IMR-90 (cell line): ENCODE results near the gene PCDHGA2. TPM values are rescaled to one million over a fixed set of nuclear protein-coding genes. Genes with fewer than 3 reads are reported as not detected.

Experiments used
- polyA plus RNA-seq, 3 experiments: library from polyadenylated mRNA; depleted of rRNA; stranded (reverse); fragments of >200 nt; gene quantifications; 2 replicates each; pipeline ENCODE4 v1.2.3, GENCODE V29; 2012; ENCODE audit warnings: low replicate concordance in 1 of 3
- total RNA-seq: library from RNA; depleted of rRNA; stranded (reverse); fragments of >200 nt; gene quantifications from 2 replicates; pipeline ENCODE4 v1.2.3, GENCODE V29; 2012; rRNA removed

The PCDHGA2 gene
- total and polyA plus RNA-seq, 2 of the 4 experiments (the other 2 are of a cell fraction): 3.4 to 3.6 TPM

Other genes starting within 250 kb of the PCDHGA2 start
Only the 30 nearest of the 38 such genes appear.
- under 0.01 and 0.18 TPM in 2 replicates for gene PCDHB9, start 151.6 kb upstream of the PCDHGA2 start, total RNA-seq
- 0.10 and 0.24 TPM in 2 replicates for gene PCDHB9, start 151.6 kb upstream of the PCDHGA2 start, polyA plus RNA-seq (2012; rRNA removed)
- under 0.01 and 0.18 TPM in 2 replicates for gene PCDHB10, start 146.4 kb upstream of the PCDHGA2 start, total RNA-seq
- 0.19 and 0.22 TPM in 2 replicates for gene PCDHB10, start 146.4 kb upstream of the PCDHGA2 start, polyA plus RNA-seq (2012; rRNA removed)
- under 0.01 TPM in 2 replicates for gene PCDHB11, start 139.1 kb upstream of the PCDHGA2 start, total RNA-seq
- gene PCDHB11, start 139.1 kb upstream of the PCDHGA2 start, polyA plus RNA-seq (2012; rRNA removed): 0.05 TPM in 1 of 2 replicates, not detected in the other
- under 0.01 and 0.18 TPM in 2 replicates for gene PCDHB12, start 130.0 kb upstream of the PCDHGA2 start, total RNA-seq
- 0.09 and 0.13 TPM in 2 replicates for gene PCDHB12, start 130.0 kb upstream of the PCDHGA2 start, polyA plus RNA-seq (2012; rRNA removed)
- gene PCDHB13, start 124.8 kb upstream of the PCDHGA2 start, total RNA-seq: 0.18 and 0.28 TPM in 2 replicates
- gene PCDHB13, start 124.8 kb upstream of the PCDHGA2 start, polyA plus RNA-seq (2012; rRNA removed): 0.26 and 0.27 TPM in 2 replicates
- gene PCDHB14, start 115.4 kb upstream of the PCDHGA2 start, total RNA-seq: 0.18 and 0.28 TPM in 2 replicates
- 0.36 and 0.39 TPM in 2 replicates for gene PCDHB14, start 115.4 kb upstream of the PCDHGA2 start, polyA plus RNA-seq (2012; rRNA removed)
- 0.18 and 0.28 TPM in 2 replicates for gene PCDHB15, start 93.4 kb upstream of the PCDHGA2 start, total RNA-seq
- 0.14 and 0.17 TPM in 2 replicates for gene PCDHB15, start 93.4 kb upstream of the PCDHGA2 start, polyA plus RNA-seq (2012; rRNA removed)
- gene SLC25A2, start 34.7 kb upstream of the PCDHGA2 start, total RNA-seq: 0.28 TPM in 1 of 2 replicates, not detected in the other
- gene SLC25A2, start 34.7 kb upstream of the PCDHGA2 start, polyA plus RNA-seq (2012; rRNA removed): not detected in 2 replicates
- gene TAF7, start 18.0 kb upstream of the PCDHGA2 start, total RNA-seq: 51.8 and 100 TPM in 2 replicates
- gene TAF7, start 18.0 kb upstream of the PCDHGA2 start, polyA plus RNA-seq (2012; rRNA removed): 38.4 and 45.7 TPM in 2 replicates
- gene PCDHGA1, start 8.2 kb upstream of the PCDHGA2 start, total RNA-seq: 0.83 and 0.90 TPM in 2 replicates
- 0.86 and 0.92 TPM in 2 replicates for gene PCDHGA1, start 8.2 kb upstream of the PCDHGA2 start, polyA plus RNA-seq (2012; rRNA removed)
- gene PCDHGA3, start 5.1 kb downstream of the PCDHGA2 start, total RNA-seq: 1.4 and 1.7 TPM in 2 replicates
- gene PCDHGA3, start 5.1 kb downstream of the PCDHGA2 start, polyA plus RNA-seq (2012; rRNA removed): 1.6 and 1.8 TPM in 2 replicates
- gene PCDHGB1, start 11.3 kb downstream of the PCDHGA2 start, total RNA-seq: 3.3 and 3.6 TPM in 2 replicates
- 1.9 TPM in 2 replicates for gene PCDHGB1, start 11.3 kb downstream of the PCDHGA2 start, polyA plus RNA-seq (2012; rRNA removed)
- gene PCDHGA4, start 16.3 kb downstream of the PCDHGA2 start, total RNA-seq: 5.0 and 5.4 TPM in 2 replicates
- 3.0 and 3.5 TPM in 2 replicates for gene PCDHGA4, start 16.3 kb downstream of the PCDHGA2 start, polyA plus RNA-seq (2012; rRNA removed)
- gene PCDHGB2, start 21.2 kb downstream of the PCDHGA2 start, total RNA-seq: 2.8 and 3.0 TPM in 2 replicates
- 2.4 and 2.6 TPM in 2 replicates for gene PCDHGB2, start 21.2 kb downstream of the PCDHGA2 start, polyA plus RNA-seq (2012; rRNA removed)
- gene PCDHGA5, start 25.4 kb downstream of the PCDHGA2 start, total RNA-seq: 1.7 and 2.0 TPM in 2 replicates
- 1.3 and 1.4 TPM in 2 replicates for gene PCDHGA5, start 25.4 kb downstream of the PCDHGA2 start, polyA plus RNA-seq (2012; rRNA removed)
- 5.9 and 6.7 TPM in 2 replicates for gene PCDHGB3, start 31.5 kb downstream of the PCDHGA2 start, total RNA-seq
- 3.3 and 3.4 TPM in 2 replicates for gene PCDHGB3, start 31.5 kb downstream of the PCDHGA2 start, polyA plus RNA-seq (2012; rRNA removed)
- gene PCDHGA6, start 35.1 kb downstream of the PCDHGA2 start, total RNA-seq: 4.1 and 4.2 TPM in 2 replicates
- gene PCDHGA6, start 35.1 kb downstream of the PCDHGA2 start, polyA plus RNA-seq (2012; rRNA removed): 4.7 TPM in 2 replicates
- 3.3 and 3.4 TPM in 2 replicates for gene PCDHGA7, start 44.0 kb downstream of the PCDHGA2 start, total RNA-seq
- 3.1 and 3.2 TPM in 2 replicates for gene PCDHGA7, start 44.0 kb downstream of the PCDHGA2 start, polyA plus RNA-seq (2012; rRNA removed)
- gene PCDHGB4, start 48.9 kb downstream of the PCDHGA2 start, total RNA-seq: 16.4 and 17.6 TPM in 2 replicates
- gene PCDHGB4, start 48.9 kb downstream of the PCDHGA2 start, polyA plus RNA-seq (2012; rRNA removed): 10.0 TPM in 2 replicates
- 2.0 and 2.2 TPM in 2 replicates for gene PCDHGA8, start 53.9 kb downstream of the PCDHGA2 start, total RNA-seq
- 0.87 and 0.89 TPM in 2 replicates for gene PCDHGA8, start 53.9 kb downstream of the PCDHGA2 start, polyA plus RNA-seq (2012; rRNA removed)
- 17.2 and 17.5 TPM in 2 replicates for gene PCDHGB5, start 59.2 kb downstream of the PCDHGA2 start, total RNA-seq
- 20.0 and 21.1 TPM in 2 replicates for gene PCDHGB5, start 59.2 kb downstream of the PCDHGA2 start, polyA plus RNA-seq (2012; rRNA removed)
- gene PCDHGA9, start 64.0 kb downstream of the PCDHGA2 start, total RNA-seq: 3.9 and 4.5 TPM in 2 replicates
- 1.5 and 1.8 TPM in 2 replicates for gene PCDHGA9, start 64.0 kb downstream of the PCDHGA2 start, polyA plus RNA-seq (2012; rRNA removed)
- 2.2 and 2.8 TPM in 2 replicates for gene PCDHGB6, start 69.3 kb downstream of the PCDHGA2 start, total RNA-seq
- gene PCDHGB6, start 69.3 kb downstream of the PCDHGA2 start, polyA plus RNA-seq (2012; rRNA removed): 1.4 and 1.5 TPM in 2 replicates
- gene PCDHGA10, start 74.2 kb downstream of the PCDHGA2 start, total RNA-seq: 6.6 and 6.9 TPM in 2 replicates
- 3.4 TPM in 2 replicates for gene PCDHGA10, start 74.2 kb downstream of the PCDHGA2 start, polyA plus RNA-seq (2012; rRNA removed)
- 5.8 and 6.3 TPM in 2 replicates for gene PCDHGB7, start 78.9 kb downstream of the PCDHGA2 start, total RNA-seq
- gene PCDHGB7, start 78.9 kb downstream of the PCDHGA2 start, polyA plus RNA-seq (2012; rRNA removed): 7.4 and 8.1 TPM in 2 replicates
- gene PCDHGA11, start 82.3 kb downstream of the PCDHGA2 start, total RNA-seq: 5.4 and 5.8 TPM in 2 replicates
- 6.9 and 7.5 TPM in 2 replicates for gene PCDHGA11, start 82.3 kb downstream of the PCDHGA2 start, polyA plus RNA-seq (2012; rRNA removed)
- gene PCDHGA12, start 91.7 kb downstream of the PCDHGA2 start, total RNA-seq: 8.8 and 9.7 TPM in 2 replicates
- gene PCDHGA12, start 91.7 kb downstream of the PCDHGA2 start, polyA plus RNA-seq (2012; rRNA removed): 7.9 and 9.2 TPM in 2 replicates
- 21.1 and 21.9 TPM in 2 replicates for gene PCDHGC3, start 137.2 kb downstream of the PCDHGA2 start, total RNA-seq
- gene PCDHGC3, start 137.2 kb downstream of the PCDHGA2 start, polyA plus RNA-seq (2012; rRNA removed): 58.9 and 72.1 TPM in 2 replicates
- 1.1 and 1.6 TPM in 2 replicates for gene PCDHGC4, start 146.3 kb downstream of the PCDHGA2 start, total RNA-seq
- gene PCDHGC4, start 146.3 kb downstream of the PCDHGA2 start, polyA plus RNA-seq (2012; rRNA removed): 0.60 and 0.65 TPM in 2 replicates
- 2.5 and 2.9 TPM in 2 replicates for gene PCDHGC5, start 150.3 kb downstream of the PCDHGA2 start, total RNA-seq
- gene PCDHGC5, start 150.3 kb downstream of the PCDHGA2 start, polyA plus RNA-seq (2012; rRNA removed): 3.8 TPM in 2 replicates